ENCODE results near the gene BIN2. TPM values are rescaled to one million over a fixed set of nuclear protein-coding genes. Genes with fewer than 3 reads are reported as not detected.

The BIN2 gene
- total RNA-seq, 1 experiment from 2014 or later = 0.39 TPM

GRCh38 chr12:51368640-51369517, 44.9 kb upstream of the BIN2 start:
- CTCF ChIA-PET = interaction anchor here (0.6 to 1.2 kb wide), 2 partner anchors 49 to 63 kb away, joined by 4 to 6 read pairs; no protein-coding TSS in a partner anchor

DNA sequence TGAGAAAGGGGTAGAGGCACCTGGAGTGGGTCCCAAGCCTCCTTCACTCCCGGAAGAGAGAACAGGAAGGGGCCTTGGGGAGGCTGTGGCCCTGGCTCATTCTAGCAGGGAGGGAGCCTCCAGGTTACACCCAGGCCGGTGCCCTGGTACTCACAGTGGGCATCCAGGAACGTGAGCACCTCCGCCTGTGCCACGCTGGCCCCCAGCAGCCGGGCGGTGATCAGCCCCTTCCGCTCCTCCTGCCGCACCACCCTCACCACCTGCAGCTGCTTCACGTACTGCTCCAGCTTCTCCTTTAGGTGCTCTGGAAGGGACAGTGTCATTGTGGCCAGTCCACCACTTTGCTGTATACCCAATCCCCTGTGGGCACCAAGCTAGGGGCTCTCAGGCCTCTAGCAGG, 41.3 kb upstream of the BIN2 start:
- CTCF ChIA-PET = no interaction called here

More at GRCh38 chr12:51368640-51369517, 44.9 kb upstream of the BIN2 start:
- no peak overlapping the region for H3K27ac ChIP-seq (ENCODE audit: low read length)
- in situ Hi-C loops (cut with HindIII; ENCODE audit: low pct_unique_long_range_greater_than_20kb, low sequenced_read_pairs) (no loop called here), intact Hi-C loops (cut with micrococcal nuclease; ENCODE audit: unreplicated experiment) (no loop called here)
- ATAC-seq (no peak), DNase-seq (ENCODE audit: low read depth, low spot score) (no peak)
- H3K36me3 ChIP-seq (ENCODE audit: control insufficient read depth, insufficient read depth, low read length) = no peaks in the 10 kb centered on the region
- no TSS peak for BruUV-seq (replicated peaks)
- no peak for TF ChIP-seq POLR2AphosphoS5 (IDR thresholded peaks at IDR 0.05; ENCODE audit: low read depth, low read length)
- no peak for TF ChIP-seq SIN3A (IDR thresholded peaks at IDR 0.05; ENCODE audit: borderline replicate concordance, insufficient read depth, low read depth, low read length)
- TF ChIP-seq, protein P1, sequence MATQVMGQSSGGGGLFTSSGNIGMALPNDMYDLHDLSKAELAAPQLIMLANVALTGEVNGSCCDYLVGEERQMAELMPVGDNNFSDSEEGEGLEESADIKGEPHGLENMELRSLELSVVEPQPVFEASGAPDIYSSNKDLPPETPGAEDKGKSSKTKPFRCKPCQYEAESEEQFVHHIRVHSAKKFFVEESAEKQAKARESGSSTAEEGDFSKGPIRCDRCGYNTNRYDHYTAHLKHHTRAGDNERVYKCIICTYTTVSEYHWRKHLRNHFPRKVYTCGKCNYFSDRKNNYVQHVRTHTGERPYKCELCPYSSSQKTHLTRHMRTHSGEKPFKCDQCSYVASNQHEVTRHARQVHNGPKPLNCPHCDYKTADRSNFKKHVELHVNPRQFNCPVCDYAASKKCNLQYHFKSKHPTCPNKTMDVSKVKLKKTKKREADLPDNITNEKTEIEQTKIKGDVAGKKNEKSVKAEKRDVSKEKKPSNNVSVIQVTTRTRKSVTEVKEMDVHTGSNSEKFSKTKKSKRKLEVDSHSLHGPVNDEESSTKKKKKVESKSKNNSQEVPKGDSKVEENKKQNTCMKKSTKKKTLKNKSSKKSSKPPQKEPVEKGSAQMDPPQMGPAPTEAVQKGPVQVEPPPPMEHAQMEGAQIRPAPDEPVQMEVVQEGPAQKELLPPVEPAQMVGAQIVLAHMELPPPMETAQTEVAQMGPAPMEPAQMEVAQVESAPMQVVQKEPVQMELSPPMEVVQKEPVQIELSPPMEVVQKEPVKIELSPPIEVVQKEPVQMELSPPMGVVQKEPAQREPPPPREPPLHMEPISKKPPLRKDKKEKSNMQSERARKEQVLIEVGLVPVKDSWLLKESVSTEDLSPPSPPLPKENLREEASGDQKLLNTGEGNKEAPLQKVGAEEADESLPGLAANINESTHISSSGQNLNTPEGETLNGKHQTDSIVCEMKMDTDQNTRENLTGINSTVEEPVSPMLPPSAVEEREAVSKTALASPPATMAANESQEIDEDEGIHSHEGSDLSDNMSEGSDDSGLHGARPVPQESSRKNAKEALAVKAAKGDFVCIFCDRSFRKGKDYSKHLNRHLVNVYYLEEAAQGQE (IDR thresholded peaks at IDR 0.05; ENCODE audit: insufficient read depth in 1 of 2, low read depth in 2 of 2, low read length in 1 of 2) = no peak
- no peak for TF ChIP-seq TCF7L2 (IDR thresholded peaks at IDR 0.05; ENCODE audit: low read depth, low read length)
- TF ChIP-seq, protein P2, sequence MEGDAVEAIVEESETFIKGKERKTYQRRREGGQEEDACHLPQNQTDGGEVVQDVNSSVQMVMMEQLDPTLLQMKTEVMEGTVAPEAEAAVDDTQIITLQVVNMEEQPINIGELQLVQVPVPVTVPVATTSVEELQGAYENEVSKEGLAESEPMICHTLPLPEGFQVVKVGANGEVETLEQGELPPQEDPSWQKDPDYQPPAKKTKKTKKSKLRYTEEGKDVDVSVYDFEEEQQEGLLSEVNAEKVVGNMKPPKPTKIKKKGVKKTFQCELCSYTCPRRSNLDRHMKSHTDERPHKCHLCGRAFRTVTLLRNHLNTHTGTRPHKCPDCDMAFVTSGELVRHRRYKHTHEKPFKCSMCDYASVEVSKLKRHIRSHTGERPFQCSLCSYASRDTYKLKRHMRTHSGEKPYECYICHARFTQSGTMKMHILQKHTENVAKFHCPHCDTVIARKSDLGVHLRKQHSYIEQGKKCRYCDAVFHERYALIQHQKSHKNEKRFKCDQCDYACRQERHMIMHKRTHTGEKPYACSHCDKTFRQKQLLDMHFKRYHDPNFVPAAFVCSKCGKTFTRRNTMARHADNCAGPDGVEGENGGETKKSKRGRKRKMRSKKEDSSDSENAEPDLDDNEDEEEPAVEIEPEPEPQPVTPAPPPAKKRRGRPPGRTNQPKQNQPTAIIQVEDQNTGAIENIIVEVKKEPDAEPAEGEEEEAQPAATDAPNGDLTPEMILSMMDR (IDR thresholded peaks at IDR 0.05) = no peak
- H3K4me3 ChIP-seq (ENCODE audit: low read depth in 2 of 2, low read length in 2 of 2) = no peak overlapping the region
- POLR2A ChIA-PET = no interaction called here
- no peaks in the 10 kb centered on the region for H3K9me3 ChIP-seq (ENCODE audit: control insufficient read depth, insufficient read depth, low read depth, low read length)
- peaks cover 10% of the 10 kb centered on the region for H3K4me1 ChIP-seq (ENCODE audit: control insufficient read depth, insufficient read depth, low read length)
- H3K27me3 ChIP-seq (ENCODE audit: control insufficient read depth, insufficient read depth, low read length) = no peaks in the 10 kb centered on the region

More for the DNA sequence above, 41.3 kb upstream of the BIN2 start:
- intact Hi-C loops (cut with micrococcal nuclease; ENCODE audit: unreplicated experiment) = no loop called here
- TF ChIP-seq, protein P2 (IDR thresholded peaks at IDR 0.05) = no peak
- TF ChIP-seq POLR2AphosphoS5 (IDR thresholded peaks at IDR 0.05; ENCODE audit: low read depth, low read length) (no peak), TCF7L2 (IDR thresholded peaks at IDR 0.05; ENCODE audit: low read depth, low read length) (no peak), SIN3A (IDR thresholded peaks at IDR 0.05; ENCODE audit: borderline replicate concordance, insufficient read depth, low read depth, low read length) (no peak)
- TF ChIP-seq, protein P1 (IDR thresholded peaks at IDR 0.05; ENCODE audit: insufficient read depth in 1 of 2, low read depth in 2 of 2, low read length in 1 of 2) = no peak
- no peak overlapping the region for H3K27ac ChIP-seq (ENCODE audit: low read length)
- in situ Hi-C loops (cut with HindIII; ENCODE audit: low pct_unique_long_range_greater_than_20kb, low sequenced_read_pairs) = no loop called here
- no peaks in the 10 kb centered on the region for H3K36me3 ChIP-seq (ENCODE audit: control insufficient read depth, insufficient read depth, low read length)
- no peak overlapping the region for H3K4me3 ChIP-seq (ENCODE audit: low read depth in 2 of 2, low read length in 2 of 2)
- H3K27me3 ChIP-seq (ENCODE audit: control insufficient read depth, insufficient read depth, low read length) = no peaks in the 10 kb centered on the region
- H3K9me3 ChIP-seq (ENCODE audit: control insufficient read depth, insufficient read depth, low read depth, low read length) = no peaks in the 10 kb centered on the region
- no TSS peak for BruUV-seq (replicated peaks)
- DNase-seq (ENCODE audit: low read depth, low spot score) (no peak), ATAC-seq (no peak)
- POLR2A ChIA-PET = no interaction called here
- H3K4me1 ChIP-seq (ENCODE audit: control insufficient read depth, insufficient read depth, low read length) = no peaks in the 10 kb centered on the region

All from Panc1 (cell line).